GM19351 (cell line): ENCODE data around the gene SH3RF1.
"Not testable (repeated sequence)": the region's sequence is repeated elsewhere in the genome, so short reads cannot be mapped to it uniquely, and the experiment has no call there.

ENCODE experiments used
- ATAC-seq: cut with Tn5 transposase; IDR thresholded peaks from one replicate; pipeline ENCODE4 v1.9.1; 2021; ENCODE audit warnings: mild to moderate bottlenecking, moderate library complexity; ENCODE audit not compliant: unreplicated experiment

SH3RF1 gene

DNA sequence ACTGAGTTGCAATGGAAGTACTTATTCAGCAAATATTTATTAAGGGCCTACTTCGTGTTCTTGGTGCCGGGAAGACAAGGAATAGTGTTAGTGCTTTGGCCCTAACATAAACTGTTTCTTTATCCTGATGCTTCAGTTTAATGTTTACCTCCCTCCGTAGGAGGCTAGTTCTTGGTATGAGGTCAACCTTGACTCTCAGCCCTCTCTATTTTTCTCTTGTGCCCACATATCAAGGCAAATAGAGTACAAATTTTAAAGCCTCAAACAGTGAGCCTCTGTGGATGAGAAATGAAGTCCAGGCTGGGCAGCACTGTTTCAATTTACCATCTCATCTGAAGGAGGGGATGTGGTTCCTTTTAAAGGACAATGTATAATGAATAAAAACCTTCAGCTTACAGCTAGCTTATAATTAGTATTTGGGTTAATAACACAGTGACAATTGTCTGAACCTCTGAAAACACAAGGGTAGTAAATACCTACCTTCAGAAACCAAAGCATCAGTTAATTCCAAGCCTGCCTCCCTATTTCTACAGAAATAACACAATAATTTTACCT, 68.5 kb downstream of the SH3RF1 start:
- no peak for ATAC-seq

DNA sequence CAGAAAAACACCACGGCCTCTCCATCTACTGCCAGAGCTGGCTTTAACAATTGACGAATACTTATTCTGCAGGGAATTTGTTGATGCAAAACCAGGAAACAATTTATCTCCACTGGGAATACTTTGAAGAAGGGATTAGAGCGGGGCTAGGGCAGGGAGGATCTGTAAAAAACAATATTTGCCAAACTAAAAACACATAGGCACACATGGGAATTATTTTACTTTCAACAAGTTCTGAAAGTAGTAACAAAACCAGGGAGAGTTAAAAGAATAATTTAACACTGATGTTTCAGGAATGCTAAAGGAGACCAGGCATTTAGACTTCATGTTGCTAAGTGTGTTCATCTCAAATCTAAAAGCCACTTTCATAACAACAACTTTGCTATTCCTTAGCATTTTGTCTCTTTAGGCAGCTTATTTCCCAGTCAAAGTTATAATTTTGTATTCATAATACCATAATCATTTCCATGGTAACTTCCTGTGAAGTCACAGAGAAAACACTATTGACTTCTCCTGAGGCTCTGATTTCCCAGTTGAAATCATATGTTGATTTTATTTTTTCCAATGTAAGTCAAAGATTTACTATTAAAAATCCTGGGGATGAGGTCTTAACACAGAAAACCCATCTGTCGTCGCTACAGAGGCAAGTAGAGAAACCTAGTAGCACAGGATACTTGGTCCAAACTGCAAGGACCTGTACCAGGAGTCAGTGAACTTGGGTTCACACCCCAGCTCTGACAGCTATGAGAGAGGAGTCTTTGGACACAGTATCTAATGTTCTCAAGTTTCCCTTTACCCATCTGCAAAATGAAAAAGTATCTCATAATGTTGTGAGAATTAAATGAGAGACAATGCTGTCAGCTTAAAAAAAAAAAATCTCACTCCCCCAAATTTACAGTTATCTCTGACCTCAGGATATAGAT, 69.3 kb downstream of the SH3RF1 start:
- no peak for ATAC-seq

DNA sequence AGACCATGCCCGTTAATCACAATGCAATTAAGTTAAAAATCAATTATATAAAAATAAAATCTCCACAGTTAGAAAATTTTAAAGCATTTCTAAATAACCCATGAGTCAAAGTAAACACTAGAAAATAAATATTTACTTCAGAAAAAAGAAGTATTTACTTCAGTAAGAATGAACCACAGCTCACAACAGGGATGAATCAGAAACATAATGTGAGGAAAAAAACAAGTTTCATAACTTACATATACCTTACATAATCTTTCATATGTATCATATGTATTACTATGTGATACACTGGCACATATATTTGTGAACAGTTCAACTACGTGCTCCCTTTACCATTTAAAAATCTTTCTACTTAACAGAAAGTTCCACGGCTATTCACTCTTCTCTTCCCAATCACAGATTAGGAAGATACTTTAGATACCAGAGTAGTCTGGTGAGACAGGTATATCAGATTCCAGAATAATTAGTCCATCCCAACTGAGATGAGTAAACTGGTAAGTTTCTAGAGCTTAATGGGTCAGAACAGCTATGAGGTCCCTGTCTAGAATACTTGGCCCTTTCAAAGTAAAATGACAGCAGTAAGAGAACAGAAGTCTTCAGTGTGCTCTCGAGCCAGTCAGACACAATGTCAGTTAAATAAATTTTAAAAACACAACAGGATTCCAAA, 70.3 kb downstream of the SH3RF1 start:
- ATAC-seq = no peak

DNA sequence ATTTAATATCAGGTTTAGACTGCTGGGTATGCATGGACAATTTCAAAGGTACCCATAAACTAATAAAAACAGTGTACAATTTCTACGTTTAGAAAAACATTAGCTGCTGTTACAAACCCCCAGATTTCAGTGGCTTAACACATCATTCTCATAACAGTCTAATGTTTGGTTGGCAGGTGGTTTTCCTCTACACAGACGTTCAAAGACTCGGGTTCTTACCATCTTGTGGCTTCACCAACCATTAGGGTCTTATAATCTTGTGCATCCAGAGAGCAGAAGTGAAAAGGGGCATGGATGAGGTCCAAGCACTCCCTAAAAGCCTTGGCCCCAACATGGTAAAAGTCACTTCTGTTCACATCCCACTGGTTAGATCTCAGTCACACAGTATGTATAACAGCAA, 71.6 kb downstream of the SH3RF1 start:
- no peak for ATAC-seq

DNA sequence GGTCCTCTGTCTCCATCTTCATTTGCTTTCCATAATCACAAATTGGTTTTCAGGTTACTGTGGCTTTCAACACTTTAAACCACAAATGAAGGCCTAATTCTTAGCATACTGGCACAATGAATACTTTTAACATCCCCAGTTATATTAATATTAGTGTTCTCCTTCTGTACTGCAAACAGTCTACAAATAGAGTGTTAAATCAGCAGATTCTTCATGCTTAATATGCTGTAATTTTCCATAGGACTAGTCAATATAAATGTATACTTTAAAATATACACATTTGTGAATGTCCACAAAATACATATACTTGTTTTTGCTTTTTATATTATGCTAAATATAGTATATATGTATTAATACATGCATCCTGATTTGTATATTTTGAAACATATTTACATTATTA, 72.6 kb downstream of the SH3RF1 start:
- no peak for ATAC-seq

DNA sequence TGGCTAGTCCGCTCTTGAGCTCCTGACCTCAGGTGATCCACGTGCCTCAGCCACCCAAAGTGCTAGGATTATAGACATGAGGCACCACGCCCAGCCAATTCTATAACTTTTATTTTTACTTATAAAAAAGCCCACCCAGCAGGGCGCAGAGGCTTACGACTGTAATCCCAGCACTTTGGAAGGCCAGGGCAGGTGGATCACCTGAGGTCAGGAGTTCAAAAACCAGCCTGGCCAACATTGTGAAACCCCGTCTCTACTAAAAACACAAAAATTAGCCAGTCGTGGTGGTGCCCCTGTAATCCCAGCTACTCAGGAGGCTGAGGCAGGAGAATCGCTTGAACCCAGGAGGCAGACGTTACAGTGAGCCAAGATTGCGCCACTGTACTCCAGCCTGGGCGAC, 73.5 kb downstream of the SH3RF1 start:
- not testable (repeated sequence) for ATAC-seq

DNA sequence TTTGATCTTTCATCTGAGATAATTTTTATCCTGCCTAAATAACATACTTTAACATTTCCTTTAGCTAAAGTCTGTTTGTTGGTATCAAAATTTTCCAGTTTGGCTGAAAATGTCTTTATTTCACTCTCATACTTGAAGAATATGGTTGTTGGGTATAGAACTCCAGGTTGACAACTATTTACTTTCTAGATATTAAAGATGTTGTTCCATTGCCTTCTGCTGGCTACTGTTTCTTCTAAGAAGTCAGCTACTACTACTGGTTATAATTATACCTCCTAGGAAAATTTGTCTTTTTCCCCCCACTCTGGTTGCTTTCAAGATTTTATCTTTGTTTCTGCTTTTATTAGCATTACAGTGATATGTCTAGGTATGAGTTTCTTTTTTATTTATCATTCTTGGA, 75.7 kb downstream of the SH3RF1 start:
- no peak for ATAC-seq

DNA sequence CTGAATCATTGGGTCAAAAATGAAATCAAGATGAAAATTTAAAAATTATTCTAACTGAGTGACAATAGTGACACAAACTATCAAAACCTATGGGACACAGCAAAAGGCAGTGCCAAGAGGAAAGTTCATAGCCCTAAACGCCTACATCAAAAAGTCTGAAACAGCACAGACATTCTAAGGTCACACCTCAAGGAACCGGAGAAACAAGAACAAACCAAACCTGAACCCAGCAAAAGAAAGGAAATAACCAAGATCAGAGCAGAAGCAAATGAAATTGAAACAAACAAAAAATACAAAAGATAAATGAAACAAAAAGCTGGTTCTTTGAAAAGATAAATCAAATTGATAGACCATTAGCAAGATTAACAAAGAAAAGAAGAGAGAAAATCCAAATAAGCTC, 80.8 kb downstream of the SH3RF1 start:
- not testable (repeated sequence) for ATAC-seq

DNA sequence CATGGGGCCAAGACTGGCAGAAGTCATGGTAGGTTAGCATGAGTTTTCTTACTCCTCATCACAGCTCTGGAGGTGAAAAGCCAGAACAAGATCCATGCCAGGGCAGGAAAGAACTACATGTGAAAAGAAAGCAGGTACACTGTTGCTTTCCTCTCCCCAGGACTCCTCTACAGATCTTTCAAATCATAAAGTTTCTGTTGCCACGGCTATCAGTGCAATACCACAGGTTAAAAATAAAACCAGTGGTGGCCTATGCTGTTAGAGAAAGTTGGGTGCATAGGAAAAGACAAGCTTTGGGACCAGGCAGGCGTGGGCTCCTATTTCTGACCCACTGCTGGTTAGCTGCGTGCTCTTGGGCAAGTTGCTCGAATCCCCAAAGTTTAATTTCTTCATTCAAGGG, 81.4 kb downstream of the SH3RF1 start:
- peak; percentile 85 for ATAC-seq

DNA sequence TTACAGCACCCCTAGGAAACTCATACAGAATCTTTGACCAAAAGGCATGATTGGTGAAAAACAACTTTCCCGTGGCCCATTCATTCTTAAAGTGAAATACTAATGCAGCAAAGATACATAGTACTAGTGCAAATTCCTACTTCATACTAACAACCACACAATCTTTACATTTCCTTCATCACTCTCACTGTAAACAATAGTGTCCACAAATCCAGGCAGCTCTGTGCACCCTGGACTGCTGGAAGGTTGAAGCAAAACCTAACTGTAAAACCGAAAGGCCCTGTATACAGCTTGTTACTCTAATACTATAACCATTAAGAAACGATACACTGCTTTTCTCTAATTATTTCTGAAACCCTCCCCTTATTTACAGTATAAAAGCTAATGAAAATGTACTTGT, 82.6 kb downstream of the SH3RF1 start:
- no peak for ATAC-seq

DNA sequence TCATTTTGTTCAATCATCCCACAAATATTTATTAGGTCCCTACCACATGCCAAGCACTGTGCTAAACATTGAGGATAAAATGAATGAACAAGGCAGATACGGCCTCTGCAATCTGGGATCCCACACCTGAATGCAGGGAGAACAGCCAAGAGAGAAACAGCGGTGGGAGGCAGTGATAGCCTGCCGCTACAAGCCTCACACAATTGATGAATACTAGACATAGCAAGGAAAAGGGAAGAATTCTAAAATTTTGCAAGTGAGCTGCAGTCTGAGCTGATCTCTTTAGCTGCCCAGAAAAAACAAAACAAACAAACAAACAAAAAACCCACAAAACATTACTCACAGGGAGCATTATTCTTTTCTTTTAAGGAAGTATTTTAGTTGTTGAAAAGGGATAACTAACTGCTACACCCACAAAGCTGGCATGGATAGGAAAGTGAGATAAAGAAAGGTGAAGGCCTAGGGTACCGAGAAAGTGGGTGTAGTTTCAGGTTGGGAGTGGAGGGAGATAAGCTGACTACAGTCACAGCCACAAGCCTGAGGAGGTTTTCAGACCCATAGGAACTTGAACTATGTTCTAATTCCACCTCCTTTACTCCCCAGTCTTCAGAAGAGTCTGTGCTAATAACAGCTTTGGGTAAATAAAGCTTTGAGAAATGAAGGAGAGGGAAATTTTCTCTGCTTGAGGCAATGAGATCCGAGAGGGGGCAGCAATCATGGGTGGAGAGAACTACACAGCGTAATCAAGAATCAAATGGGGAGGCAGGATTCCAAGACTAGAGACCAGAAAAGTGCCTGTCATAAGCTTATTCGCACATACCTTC, 85.4 kb downstream of the SH3RF1 start:
- no peak for ATAC-seq

DNA sequence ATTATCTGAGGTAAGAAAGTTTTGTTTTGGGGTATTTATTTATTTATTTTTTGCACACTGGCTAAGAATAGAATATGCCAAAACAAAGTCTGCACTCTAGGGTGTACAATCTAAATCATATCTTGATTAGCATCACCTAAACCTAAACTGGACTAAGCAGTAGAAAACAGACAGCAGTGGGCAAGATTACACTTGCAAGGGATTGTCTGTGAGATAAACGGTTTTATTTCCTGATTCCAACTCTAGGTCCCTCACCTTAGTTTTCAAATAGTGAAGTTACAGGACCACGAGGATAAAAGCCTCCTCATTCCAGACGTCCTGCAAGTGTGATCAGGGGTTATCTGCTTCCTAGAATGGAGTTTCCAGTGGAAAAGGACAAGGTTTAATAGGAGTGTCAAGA, 86.1 kb downstream of the SH3RF1 start:
- ATAC-seq = no peak

DNA sequence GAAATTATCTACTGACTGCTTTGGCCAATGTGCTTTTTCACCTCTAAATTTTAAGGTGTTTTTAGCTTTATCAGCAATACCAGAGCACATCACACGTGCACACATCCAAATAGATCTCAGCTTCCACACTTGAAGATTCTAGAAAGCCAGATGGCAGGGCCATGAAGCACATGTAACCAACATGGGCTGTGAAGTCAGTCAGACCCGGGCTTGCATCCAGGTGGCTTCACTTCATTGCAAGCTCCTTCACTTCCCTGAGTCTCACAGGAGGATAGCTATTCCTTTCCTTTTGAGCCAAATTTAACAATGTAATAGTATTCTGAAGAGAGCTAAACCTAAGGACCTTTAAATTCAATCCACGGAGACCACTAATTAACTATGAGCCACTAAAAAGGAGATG, 86.5 kb downstream of the SH3RF1 start:
- no peak for ATAC-seq

DNA sequence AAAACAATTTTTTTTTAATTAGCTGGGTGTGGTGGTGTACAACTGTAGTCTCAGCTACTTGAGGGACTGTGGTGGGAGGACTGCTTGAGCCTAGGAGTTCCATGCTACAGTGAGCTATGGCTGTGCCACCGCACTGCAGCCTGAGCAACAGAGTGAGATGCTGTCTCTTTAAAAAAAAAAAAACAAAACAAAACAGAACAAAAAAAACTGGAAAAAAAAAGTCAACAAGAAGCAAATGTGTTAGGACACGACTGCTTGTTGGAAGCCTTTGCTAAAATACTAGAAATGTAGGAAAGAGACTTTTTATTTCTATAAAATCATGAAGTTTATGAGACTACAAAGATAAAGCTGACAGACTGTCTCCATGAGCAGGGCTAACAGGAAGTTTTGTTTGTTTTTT, 87.2 kb downstream of the SH3RF1 start:
- no peak for ATAC-seq

DNA sequence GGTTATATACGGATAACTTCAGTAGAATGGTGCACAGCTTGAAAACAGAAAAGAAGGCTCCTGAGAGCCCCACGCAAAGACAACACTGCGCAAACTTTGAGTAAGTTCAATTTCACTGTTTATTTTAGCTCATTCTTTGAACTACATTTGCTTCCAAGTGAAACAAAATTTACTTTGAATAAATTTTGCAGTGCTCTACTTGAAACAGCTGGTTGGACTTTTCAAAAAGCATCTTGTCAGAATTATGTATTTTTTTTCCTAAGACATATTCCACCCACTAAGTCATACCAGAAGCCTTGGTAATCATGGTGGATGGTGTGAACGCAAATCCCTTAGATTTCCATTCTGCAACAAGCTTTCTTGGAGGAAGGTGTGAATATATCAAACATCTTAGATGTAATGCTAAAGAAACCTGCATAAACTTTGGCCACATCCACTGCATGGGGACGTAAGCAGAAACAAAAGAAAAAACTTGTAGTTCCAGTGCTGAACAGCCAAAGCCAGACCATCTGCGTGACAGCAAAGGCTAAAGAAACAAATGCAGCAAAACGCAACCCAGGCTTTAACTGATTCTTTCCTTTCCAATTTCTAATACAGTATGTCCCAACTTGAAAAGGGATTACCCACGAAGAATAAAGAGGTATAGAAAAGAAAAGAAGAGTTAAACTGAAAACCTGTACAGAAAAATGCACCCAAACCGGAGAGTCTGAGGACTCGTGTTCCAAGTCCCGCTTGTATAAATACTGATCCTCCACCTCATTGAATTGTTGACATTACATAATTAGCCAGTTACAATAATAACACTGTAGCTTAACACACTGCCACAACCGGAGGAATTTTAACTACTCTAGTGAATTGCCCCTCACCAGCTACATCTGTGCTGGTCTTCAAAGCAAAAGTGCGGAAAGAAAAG, 90.9 kb downstream of the SH3RF1 start:
- ATAC-seq = no peak

DNA sequence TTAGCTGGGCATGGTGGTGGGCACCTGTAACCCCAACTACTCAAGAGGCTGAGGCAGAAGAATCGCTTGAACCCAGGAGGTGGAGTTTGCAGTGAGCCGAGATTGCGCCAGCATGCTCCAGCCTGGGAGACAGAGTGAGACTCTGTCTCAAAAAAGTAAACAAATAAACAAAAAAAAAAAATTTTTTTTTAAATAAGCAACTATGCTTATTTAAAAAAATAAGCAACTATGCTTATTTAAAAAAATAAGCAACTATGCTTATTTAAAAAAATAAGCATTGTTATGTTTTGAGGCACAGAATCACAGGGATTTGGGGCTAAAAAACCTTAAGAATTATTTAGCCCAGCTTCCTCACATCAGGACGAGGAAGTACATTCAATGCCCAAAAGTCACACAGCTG, 92.7 kb downstream of the SH3RF1 start:
- not testable (repeated sequence) for ATAC-seq

DNA sequence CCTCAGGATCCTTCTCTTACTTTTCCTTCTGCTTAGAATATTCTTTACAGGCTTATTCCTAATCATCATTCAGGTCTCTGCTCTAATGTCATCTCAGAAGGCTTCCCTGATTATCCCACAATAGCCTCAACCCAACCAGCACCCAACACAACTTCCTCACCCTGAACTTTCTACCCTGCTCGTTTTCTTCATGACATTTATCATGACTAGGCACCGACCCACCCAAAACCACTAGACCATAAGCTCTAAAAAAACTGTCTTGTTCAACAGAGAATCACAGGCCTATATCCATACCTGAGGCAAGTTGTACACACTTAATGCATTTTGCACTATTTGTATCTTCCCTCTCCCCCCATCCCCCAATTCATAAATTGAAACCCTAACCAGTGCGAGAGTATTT, 95.3 kb downstream of the SH3RF1 start:
- no peak for ATAC-seq

DNA sequence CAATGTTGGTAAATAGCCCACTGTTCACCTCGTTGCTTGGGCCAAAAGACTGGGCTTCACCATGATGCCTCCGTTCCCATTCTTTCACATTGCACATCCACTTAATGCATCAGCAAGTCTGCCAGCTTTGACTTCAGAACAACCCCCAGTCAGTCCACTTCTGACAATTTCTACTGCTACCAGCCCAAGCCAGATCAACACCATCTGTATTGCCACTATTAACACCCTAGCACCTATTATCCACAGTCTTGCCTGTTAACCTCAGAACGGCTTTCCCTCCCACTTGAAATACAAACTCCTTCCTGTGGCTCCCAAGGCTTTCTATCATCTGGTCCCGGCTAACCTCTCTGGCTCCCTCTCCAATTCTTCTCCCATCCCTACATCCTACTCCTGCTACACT, 95.7 kb downstream of the SH3RF1 start:
- no peak for ATAC-seq

DNA sequence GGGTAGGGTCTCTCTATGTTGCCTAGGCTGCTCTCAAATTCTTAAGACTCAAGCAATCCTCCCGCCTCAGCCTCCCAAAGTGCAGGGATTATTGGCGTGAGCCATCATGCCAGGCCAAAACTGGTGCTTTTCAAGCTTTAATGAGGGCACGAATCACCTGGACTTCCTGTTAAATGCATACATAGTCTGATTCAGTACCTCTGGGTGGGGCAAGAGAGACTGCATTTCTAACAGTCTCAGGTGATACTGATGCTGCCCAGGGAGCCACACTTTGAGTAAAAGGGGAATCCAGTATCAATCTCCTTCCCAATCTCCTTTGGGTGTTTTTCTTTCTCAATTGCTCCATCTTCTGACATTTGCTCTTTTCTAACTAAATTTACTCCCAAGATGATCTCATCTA, 96.5 kb downstream of the SH3RF1 start:
- ATAC-seq = no peak
